Putamen (tissue), 1 donor: ENCODE data around the gene SHOC2.

Experiments used
- DNase-seq: peaks from one replicate; pipeline ENCODE4 v3.0.0-alpha.2; 2016; ENCODE audit warnings: low spot score

SHOC2 gene

GRCh38 chr10:110946496-110946895, 27.1 kb downstream of the SHOC2 start:
- DNase-seq = no peak

DNA sequence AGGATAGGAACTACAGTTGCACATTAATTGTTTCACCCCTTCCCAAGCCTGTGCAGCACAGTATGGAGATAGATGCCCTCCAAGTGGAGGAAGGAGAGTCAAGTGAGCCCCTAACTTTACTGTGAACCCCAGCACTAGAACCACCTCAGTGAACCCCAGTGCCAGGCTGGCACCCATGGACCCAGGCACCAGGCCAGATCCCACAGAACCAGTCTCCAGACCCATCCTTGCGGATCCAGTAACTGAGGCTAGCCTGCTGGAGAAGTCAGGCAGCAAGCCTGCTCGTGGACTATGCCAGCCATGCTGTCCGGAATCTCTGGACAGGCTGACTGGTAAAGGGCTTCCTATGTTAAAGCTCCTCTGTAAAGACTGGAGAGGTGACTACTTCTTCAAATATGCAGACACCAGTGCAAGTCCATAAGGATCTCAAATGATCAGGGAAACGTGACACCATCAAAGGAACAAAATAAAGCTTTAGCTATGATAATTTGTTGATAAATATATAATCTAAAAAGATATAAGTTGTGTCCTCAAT, 27.7 kb downstream of the SHOC2 start:
- no peak for DNase-seq

DNA sequence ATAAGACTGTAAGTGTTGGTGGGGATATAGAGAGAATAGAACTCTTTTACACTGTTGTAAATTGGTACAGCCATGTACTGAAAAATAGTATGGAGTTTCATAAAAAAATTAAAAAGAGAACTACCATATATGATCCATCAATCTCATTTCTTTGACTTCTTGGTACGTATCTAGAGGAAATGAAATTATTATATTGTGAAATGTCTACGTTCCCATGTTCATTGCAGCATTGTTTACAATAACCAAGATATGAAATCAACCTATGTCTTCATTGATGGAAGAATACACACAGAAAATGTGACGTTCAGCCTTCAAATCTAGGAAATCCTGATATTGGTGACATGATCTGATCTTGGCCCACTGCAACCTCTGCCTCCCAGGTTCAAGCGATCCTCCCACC, 32.0 kb downstream of the SHOC2 start:
- DNase-seq = no peak

- no peak for DNase-seq
Measured at GRCh38 chr10:110957606-110958005, 38.2 kb downstream of the SHOC2 start.

DNA sequence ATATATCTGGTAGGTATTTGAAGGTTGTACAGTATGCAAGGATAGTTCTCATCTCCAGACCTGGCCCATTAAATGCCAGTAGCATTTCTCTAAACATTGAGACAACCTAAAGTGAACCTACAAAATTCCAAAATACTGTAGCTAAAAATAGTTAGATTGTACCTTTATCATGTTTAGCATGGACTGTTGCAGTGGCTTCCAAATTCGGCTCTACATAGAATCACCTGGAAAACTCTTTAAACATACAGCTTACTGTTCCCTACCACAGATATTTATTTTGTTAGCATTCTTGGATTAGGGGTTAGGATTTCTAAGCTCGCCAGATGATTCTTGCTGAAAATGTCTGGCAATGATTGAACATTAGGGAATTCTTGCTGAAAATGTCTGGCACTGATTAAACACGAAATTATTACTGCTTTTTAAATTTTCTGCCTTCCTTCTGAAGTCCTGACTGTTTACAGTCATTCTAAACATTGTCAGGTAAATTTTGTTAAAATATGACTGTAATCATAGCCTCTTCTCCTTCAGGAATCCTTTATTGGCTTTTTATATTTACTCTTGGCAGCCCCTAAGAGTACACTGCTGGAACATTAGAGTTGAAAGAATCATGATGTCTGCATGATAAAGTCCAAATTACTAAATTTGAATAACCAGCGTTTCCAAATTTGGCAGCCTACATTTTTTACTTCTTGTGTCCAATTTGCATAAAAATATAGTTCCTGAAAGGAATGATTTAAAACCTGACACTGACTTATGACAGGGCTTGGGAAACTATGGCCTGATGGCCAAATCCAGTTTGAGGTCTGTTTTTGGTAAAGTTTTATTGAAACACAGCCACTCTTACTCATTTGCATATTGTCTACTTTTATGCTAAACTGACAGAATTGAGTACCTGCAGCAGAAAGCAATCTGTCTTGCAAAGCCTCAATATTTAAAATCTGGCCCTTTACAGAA, 40.3 kb downstream of the SHOC2 start:
- no peak for DNase-seq

DNA sequence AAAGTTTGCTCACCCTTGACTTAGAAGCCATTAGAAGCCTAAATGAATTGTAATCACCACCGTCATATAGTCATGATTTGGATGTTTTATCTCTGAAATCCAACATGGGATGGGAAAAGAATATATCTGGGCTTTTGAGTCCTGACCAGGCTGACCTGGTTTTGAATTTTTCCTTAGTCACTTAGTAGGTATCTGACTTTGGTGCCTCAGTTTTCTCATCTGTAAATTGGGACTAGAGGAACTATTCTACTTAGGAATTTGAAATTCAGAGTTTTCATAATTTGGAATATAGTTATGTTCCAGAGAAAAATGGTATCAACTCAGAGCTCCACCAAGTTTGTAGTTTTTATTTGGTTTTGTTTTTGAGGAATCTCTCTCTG, 40.9 kb downstream of the SHOC2 start:
- no peak for DNase-seq

- DNase-seq = no peak
Measured at GRCh38 chr10:110962443-110962842, 43.0 kb downstream of the SHOC2 start.

DNA sequence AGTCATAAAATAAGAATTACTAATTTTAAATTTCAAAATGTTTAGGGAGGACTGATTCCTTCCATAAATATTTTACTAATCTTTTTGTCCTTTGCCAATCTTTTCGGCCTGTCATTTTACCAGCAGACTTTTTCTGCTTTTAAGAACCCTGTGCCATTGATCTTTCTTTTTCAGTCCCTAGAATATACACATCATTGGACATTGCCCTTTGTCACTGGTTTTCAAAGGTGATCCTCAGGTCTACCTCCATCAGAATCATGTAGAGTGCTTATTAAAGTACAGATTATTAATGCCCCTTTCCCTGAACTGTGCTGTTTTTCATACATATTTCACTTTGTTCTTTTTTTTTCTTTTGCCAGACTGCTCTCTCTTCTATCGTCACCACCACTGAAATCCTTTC, 43.8 kb downstream of the SHOC2 start:
- DNase-seq = no peak

GRCh38 chr10:110964681-110965080, 45.3 kb downstream of the SHOC2 start:
- no peak for DNase-seq

DNA sequence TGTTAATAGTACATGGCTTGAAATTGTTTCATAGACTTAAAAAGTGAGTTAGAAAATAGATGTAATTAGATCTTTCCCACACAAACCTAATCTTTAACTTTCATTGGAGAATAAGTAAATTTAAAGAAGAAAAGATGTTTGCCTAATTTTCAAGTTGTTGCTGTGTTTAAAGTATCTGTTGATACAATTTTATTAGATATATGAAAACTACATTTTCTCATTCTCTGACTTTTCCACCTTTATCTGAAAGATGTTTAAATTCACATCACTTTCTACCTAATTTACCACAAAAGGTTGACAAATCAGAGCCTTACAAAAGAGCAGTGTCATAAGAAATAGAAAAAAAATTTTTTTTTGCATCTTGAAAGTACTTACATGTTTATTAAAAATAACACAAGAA, 45.8 kb downstream of the SHOC2 start:
- DNase-seq = no peak

GRCh38 chr10:110966146-110966545, 46.7 kb downstream of the SHOC2 start:
- no peak for DNase-seq

- DNase-seq = no peak
Measured at GRCh38 chr10:110967009-110967630, 47.7 kb downstream of the SHOC2 start.

DNA sequence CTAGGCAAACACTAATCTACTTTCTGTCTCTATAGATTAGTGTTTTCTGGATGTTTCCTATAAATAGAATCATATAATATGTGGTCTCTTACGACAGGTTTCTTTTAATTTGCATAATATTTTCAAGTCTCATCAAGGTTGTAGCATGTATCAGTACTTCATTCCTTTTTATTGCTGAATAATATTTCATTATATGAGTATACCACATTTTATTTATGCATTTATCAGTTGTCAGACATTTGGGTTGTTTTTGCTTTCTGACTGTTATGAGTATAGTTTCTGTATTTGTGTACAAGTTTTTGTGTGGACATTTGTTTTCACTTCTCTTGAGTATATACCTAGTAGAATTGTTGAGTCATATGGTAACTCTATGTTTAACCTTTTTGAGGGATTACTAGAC, 48.2 kb downstream of the SHOC2 start:
- no peak for DNase-seq

DNA sequence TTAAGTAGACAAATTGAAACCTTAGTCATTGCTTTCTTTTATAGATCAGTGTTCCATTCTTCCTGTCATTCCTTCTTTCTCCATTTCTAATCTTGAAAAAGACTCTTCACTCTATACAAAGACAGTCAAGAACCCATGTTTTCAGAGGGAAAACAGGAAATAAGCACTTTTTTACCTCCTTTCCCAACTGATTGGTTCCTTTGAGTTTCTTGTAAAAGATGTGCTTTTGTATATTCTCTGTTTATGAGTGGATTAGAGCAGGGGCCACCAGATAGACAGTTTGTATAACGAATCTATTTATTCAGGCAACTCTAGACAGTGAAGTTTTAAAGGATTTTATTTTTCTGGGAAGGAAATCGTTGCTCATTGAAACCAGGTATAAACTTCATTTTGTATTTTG, 49.8 kb downstream of the SHOC2 start:
- no peak for DNase-seq

GRCh38 chr10:110971638-110972037, 52.2 kb downstream of the SHOC2 start:
- no peak for DNase-seq

- no peak for DNase-seq
Measured at GRCh38 chr10:110972231-110973134, 53.1 kb downstream of the SHOC2 start.

- no peak for DNase-seq
Measured at GRCh38 chr10:110973400-110973799, 54.0 kb downstream of the SHOC2 start.

DNA sequence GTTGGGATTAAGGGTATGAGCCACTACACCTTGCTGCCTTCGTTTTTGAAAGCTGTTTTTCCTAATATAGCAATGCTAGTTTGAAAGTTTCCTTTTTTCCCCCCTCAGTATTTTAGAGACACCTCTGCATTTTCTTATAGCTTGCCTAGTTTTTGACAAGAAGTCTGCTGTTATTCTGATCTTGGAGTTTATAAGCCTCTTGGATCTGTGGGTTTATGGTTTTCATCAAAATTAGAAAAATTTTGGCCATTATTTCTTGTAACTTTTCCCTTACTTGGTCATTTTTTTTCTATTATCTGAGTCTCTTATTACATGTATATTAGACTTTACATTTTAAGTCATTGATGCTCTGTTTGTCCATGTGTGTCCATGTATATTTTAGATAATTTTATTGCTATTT, 57.2 kb downstream of the SHOC2 start:
- no peak for DNase-seq

DNA sequence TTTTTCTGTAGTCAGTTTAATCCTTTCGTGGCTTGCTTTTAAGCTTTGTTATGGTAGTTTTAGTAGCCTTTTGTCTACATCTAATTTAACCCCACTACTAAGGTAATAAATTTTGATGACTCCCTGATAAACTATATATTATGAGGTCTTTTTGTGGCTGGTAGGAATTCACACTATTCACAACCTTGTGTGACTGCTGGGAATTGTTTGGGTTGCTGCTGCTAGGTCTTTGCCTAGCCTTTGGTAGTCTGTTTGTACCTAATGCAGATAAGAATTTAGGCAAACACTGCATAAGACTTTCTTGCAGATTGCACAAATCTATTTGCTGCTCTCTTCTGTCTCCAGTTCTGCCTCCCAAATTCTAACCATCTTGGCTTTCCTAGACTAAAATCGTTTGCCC, 58.3 kb downstream of the SHOC2 start:
- no peak for DNase-seq

GRCh38 chr10:110978204-110978603, 58.8 kb downstream of the SHOC2 start:
- DNase-seq = no peak

- DNase-seq = no peak
Measured at GRCh38 chr10:110979611-110980010, 60.2 kb downstream of the SHOC2 start.

- DNase-seq = no peak
Measured at GRCh38 chr10:110980807-110981206, 61.4 kb downstream of the SHOC2 start.
